MM.1S (cell line): ENCODE data around the gene UBE2Q1.

Experiments used
- EZH2 ChIP-seq: fragments of 300-600 bp; sonication (generic); optimal IDR thresholded peaks from 2 replicates; pipeline ENCODE3; 2017; ENCODE audit warnings: low read depth, mild to moderate bottlenecking, antibody characterized with exemption, low read length, mixed read lengths
- TF ChIP-seq, protein P1 (sequence below): fragments of 300-600 bp; sonication (generic); IDR thresholded peaks from 2 replicates; pipeline ENCODE4 v1.5.1; 2016; ENCODE audit warnings: antibody characterized with exemption, low read length, mixed read lengths

- TF ChIP-seq, protein P1, sequence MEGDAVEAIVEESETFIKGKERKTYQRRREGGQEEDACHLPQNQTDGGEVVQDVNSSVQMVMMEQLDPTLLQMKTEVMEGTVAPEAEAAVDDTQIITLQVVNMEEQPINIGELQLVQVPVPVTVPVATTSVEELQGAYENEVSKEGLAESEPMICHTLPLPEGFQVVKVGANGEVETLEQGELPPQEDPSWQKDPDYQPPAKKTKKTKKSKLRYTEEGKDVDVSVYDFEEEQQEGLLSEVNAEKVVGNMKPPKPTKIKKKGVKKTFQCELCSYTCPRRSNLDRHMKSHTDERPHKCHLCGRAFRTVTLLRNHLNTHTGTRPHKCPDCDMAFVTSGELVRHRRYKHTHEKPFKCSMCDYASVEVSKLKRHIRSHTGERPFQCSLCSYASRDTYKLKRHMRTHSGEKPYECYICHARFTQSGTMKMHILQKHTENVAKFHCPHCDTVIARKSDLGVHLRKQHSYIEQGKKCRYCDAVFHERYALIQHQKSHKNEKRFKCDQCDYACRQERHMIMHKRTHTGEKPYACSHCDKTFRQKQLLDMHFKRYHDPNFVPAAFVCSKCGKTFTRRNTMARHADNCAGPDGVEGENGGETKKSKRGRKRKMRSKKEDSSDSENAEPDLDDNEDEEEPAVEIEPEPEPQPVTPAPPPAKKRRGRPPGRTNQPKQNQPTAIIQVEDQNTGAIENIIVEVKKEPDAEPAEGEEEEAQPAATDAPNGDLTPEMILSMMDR, result no peak
- no peak for TF ChIP-seq EZH2
These were observed 7.4 kb upstream of the UBE2Q1 start for GRCh38 chr1:154565876-154566275.
